HepG2 (cell line): ENCODE measurements around the gene GALNT10. TPM values are rescaled to one million over a fixed set of nuclear protein-coding genes. Genes with fewer than 3 reads are reported as not detected.
A peak's percentile ranks its signal among the peaks of the same experiment; 100 is the strongest.

Experiments
- ATAD3A ChIP-seq: sonication (generic); formaldehyde crosslinking; IDR thresholded peaks from 2 replicates; pipeline ENCODE4 v1.4.0; 2020; ENCODE audit warnings: missing genetic modification reagents
- CSRNP1 ChIP-seq: sonication (generic); formaldehyde crosslinking; IDR thresholded peaks from 2 replicates; pipeline ENCODE4 v1.8.1; 2023; ENCODE audit warnings: mild to moderate bottlenecking, missing genetic modification reagents
- ETS1 ChIP-seq: sonication (generic); formaldehyde crosslinking; IDR thresholded peaks from 2 replicates; pipeline ENCODE4 v1.4.0; 2020; ENCODE audit warnings: missing genetic modification reagents
- FOXA1 ChIP-seq, 2 experiments: fragments of 450-650 bp in 1 of 2; sonication (generic) in 1 of 2; formaldehyde crosslinking in 1 of 2; IDR thresholded peaks; 2 replicates each; pipeline versions ENCODE4 v1.4.0 to v1.6.1; 2016 to 2020; ENCODE audit warnings: missing genetic modification reagents in 1 of 2
- HDAC2 ChIP-seq: sonication (generic); formaldehyde crosslinking; IDR thresholded peaks from 2 replicates; pipeline ENCODE4 v1.4.0; 2020; ENCODE audit warnings: missing genetic modification reagents
- HNRNPL ChIP-seq: fragments of 200-400 bp; formaldehyde crosslinking; IDR thresholded peaks from 2 replicates; pipeline ENCODE4 v1.6.1; 2017; ENCODE audit warnings: mild to moderate bottlenecking, low read depth, low read length
- REL ChIP-seq: sonication (generic); formaldehyde crosslinking; conservative IDR thresholded peaks from 2 replicates; pipeline ENCODE4 v1.8.0; 2022; ENCODE audit warnings: mild to moderate bottlenecking, missing genetic modification reagents, moderate library complexity
- RFXANK ChIP-seq: IDR thresholded peaks from 2 replicates; pipeline ENCODE4 v1.6.1; 2016
- SNAI1 ChIP-seq: sonication (generic); formaldehyde crosslinking; IDR thresholded peaks from 2 replicates; pipeline ENCODE4 v1.5.0; 2020; ENCODE audit warnings: mild to moderate bottlenecking, missing genetic modification reagents, borderline replicate concordance
- TEAD3 ChIP-seq: optimal IDR thresholded peaks from 2 replicates; pipeline ENCODE3; 2016; ENCODE audit warnings: borderline replicate concordance
- TOE1 ChIP-seq: sonication (generic); formaldehyde crosslinking; IDR thresholded peaks from 2 replicates; pipeline ENCODE4 v1.4.0; 2020; ENCODE audit warnings: mild to moderate bottlenecking, missing genetic modification reagents
- ZBTB2 ChIP-seq: sonication (generic); formaldehyde crosslinking; IDR thresholded peaks from 2 replicates; pipeline ENCODE4 v1.8.0; 2022; ENCODE audit warnings: low read depth, missing genetic modification reagents
- ZFY ChIP-seq: sonication (generic); formaldehyde crosslinking; IDR thresholded peaks from 2 replicates; pipeline ENCODE4 v1.4.0; 2020; ENCODE audit warnings: missing genetic modification reagents
- ZMAT3 ChIP-seq: sonication (generic); formaldehyde crosslinking; conservative IDR thresholded peaks from 2 replicates; pipeline ENCODE4 v1.7.0; 2021; ENCODE audit warnings: missing genetic modification reagents
- ZNF142 ChIP-seq: sonication (generic); formaldehyde crosslinking; IDR thresholded peaks from 2 replicates; pipeline ENCODE4 v1.4.0; 2020; ENCODE audit warnings: missing genetic modification reagents
- ZNF607 ChIP-seq: sonication (generic); formaldehyde crosslinking; IDR thresholded peaks from 2 replicates; pipeline ENCODE4 v1.5.1; 2020; ENCODE audit warnings: missing genetic modification reagents, mild to moderate bottlenecking, borderline replicate concordance
- ZNF766 ChIP-seq: sonication (generic); formaldehyde crosslinking; IDR thresholded peaks from 2 replicates; pipeline ENCODE4 v1.5.0; 2020; ENCODE audit warnings: missing genetic modification reagents, borderline replicate concordance
- ZSCAN12 ChIP-seq: sonication (generic); formaldehyde crosslinking; IDR thresholded peaks from 2 replicates; pipeline ENCODE4 v1.9.0; 2021; ENCODE audit warnings: mild to moderate bottlenecking, missing genetic modification reagents
- polyA plus RNA-seq, 8 experiments: library from polyadenylated mRNA; depleted of rRNA in 3 of 8; stranded (reverse) in 7 of 8; unstranded in 1 of 8; fragments of >200 nt; fragmentation: Illumina TruSeq in 4 of 8; extraction: Trizol in 4 of 8; gene quantifications; 2 replicates each; pipeline versions ENCODE4 v1.2.1 to v1.2.3, GENCODE V29; 2011 to 2016; ENCODE audit warnings: low read depth in 4 of 8, missing spikeins in 1 of 8, mixed read lengths in 1 of 8; ENCODE audit not compliant: insufficient read depth in 1 of 8
- total RNA-seq, 5 experiments: library from RNA; depleted of rRNA; stranded (reverse); fragments of >200 nt; fragmentation: Illumina TruSeq; extraction: Trizol; gene quantifications; 2 replicates each; pipeline ENCODE4 v1.2.3, GENCODE V29; 2016; ENCODE audit warnings: low read depth in 1 of 5
- TF ChIP-seq, protein P1 (sequence below): sonication (generic); formaldehyde crosslinking; IDR thresholded peaks from 2 replicates; pipeline ENCODE4 v1.8.0; 2022; ENCODE audit warnings: mild to moderate bottlenecking, missing genetic modification reagents, moderate library complexity

Gene GALNT10
- total and polyA plus RNA-seq, 2 of the 13 experiments (the other 11 are each of a cell fraction or from before 2014, with no cell fraction given), result 8.1 to 11.2 TPM

- TF ChIP-seq, protein P1, sequence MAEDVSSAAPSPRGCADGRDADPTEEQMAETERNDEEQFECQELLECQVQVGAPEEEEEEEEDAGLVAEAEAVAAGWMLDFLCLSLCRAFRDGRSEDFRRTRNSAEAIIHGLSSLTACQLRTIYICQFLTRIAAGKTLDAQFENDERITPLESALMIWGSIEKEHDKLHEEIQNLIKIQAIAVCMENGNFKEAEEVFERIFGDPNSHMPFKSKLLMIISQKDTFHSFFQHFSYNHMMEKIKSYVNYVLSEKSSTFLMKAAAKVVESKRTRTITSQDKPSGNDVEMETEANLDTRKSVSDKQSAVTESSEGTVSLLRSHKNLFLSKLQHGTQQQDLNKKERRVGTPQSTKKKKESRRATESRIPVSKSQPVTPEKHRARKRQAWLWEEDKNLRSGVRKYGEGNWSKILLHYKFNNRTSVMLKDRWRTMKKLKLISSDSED (CRISPR knock-in tag), result no peak
- no peak for TF ChIP-seq ZMAT3 (CRISPR knock-in tag)
- TF ChIP-seq ZBTB2 (CRISPR knock-in tag), result no peak
- no peak for TF ChIP-seq ZNF142 (CRISPR knock-in tag)
- TF ChIP-seq HDAC2, result no peak
- no peak for TF ChIP-seq TOE1 (CRISPR knock-in tag)
- TF ChIP-seq ZFY (CRISPR knock-in tag), result no peak
- no peak for TF ChIP-seq REL (CRISPR knock-in tag)
- peak; percentile 44 for TF ChIP-seq TEAD3 (CRISPR knock-in tag)
- no peak for TF ChIP-seq ETS1 (CRISPR knock-in tag)
- no peak for TF ChIP-seq SNAI1 (CRISPR knock-in tag)
- TF ChIP-seq CSRNP1, result no peak
- no peak for TF ChIP-seq HNRNPL
- no peak for TF ChIP-seq ZNF766 (CRISPR knock-in tag)
- no peak for TF ChIP-seq ATAD3A (CRISPR knock-in tag)
- no peak for TF ChIP-seq ZNF607 (CRISPR knock-in tag)
- TF ChIP-seq RFXANK (CRISPR knock-in tag), result no peak
- TF ChIP-seq ZSCAN12 (CRISPR knock-in tag), result no peak
- no peak for TF ChIP-seq FOXA1 (IDR thresholded peaks at IDR 0.05)
- peak; percentile 62 for TF ChIP-seq FOXA1 (CRISPR knock-in tag; IDR thresholded peaks at IDR 0.05)
These were observed 95.3 kb downstream of the GALNT10 start (continued) for GRCh38 chr5:154285661-154286408.
